Adrenal gland (tissue), 5 donors: ENCODE measurements around the gene CXCL13.

Experiments
- POLR2A ChIP-seq, 2 donors: fragments of 450-650 bp; IDR thresholded peaks; one replicate each; pipeline ENCODE4 v1.6.1; 2017; ENCODE audit warnings: antibody characterized with exemption in 2 of 2, mild to moderate bottlenecking in 2 of 2, moderate library complexity in 1 of 2
- TF ChIP-seq, protein P1 (sequence below), 6 experiments: fragments of 450-650 bp in 4 of 6; fragments of 200-600 bp in 2 of 6; sonication (generic) in 1 of 6; IDR thresholded peaks; 1 replicate in 5 of 6; 2 replicates in 1 of 6; pipeline versions ENCODE4 v1.5.1 to v1.8.0; 2016 to 2021; ENCODE audit warnings: antibody characterized with exemption in 6 of 6, mild to moderate bottlenecking in 2 of 6, moderate library complexity in 1 of 6
- donor health status: DM: no; HTN: no; CAD: no.

DNA sequence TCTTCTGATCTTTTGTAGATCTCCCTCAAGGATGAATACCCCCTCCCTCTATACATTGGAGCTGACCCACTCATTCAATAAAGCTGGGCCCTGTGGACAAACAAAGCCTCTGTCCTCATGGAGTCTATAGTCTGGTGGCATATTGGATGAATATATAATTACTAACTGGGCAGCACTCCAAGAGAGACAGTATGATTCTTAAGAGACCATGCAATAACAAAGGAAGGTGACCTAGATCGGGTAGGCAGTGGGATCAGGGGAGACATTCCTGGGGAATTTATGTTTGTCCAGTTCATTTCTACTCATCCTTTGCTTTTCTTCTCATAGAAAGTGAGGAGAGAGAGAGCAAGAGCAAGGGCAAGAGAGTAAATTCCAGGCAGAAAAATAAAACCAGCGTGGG, 23.5 kb upstream of the CXCL13 start:
- TF ChIP-seq, protein P1, sequence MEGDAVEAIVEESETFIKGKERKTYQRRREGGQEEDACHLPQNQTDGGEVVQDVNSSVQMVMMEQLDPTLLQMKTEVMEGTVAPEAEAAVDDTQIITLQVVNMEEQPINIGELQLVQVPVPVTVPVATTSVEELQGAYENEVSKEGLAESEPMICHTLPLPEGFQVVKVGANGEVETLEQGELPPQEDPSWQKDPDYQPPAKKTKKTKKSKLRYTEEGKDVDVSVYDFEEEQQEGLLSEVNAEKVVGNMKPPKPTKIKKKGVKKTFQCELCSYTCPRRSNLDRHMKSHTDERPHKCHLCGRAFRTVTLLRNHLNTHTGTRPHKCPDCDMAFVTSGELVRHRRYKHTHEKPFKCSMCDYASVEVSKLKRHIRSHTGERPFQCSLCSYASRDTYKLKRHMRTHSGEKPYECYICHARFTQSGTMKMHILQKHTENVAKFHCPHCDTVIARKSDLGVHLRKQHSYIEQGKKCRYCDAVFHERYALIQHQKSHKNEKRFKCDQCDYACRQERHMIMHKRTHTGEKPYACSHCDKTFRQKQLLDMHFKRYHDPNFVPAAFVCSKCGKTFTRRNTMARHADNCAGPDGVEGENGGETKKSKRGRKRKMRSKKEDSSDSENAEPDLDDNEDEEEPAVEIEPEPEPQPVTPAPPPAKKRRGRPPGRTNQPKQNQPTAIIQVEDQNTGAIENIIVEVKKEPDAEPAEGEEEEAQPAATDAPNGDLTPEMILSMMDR (IDR thresholded peaks at IDR 0.05): no peak
- no peak for TF ChIP-seq POLR2A (IDR thresholded peaks at IDR 0.05)
